HL-60/S4 treated with retinoic acid at 250 ng/mL for 4 days and 3 days (cell line): ENCODE results near the gene KRT15.

Experiments
- in situ Hi-C: fragments of 300-500 bp; cut with MboI; formaldehyde crosslinking; loops from 2 replicates; pipeline ENCODE4 v1.7.0; 2022; ENCODE audit warnings: low sequenced_read_pairs

The KRT15 gene

GRCh38 chr17:41527063-41528023 lies 8.7 kb upstream of the KRT15 start:
- in situ Hi-C loops: no loop called here

- in situ Hi-C loops: no loop called here
Observed at GRCh38 chr17:41524261-41524660, 5.6 kb upstream of the KRT15 start.

- in situ Hi-C loops: no loop called here
Observed at GRCh38 chr17:41523787-41524186, 5.1 kb upstream of the KRT15 start.

GRCh38 chr17:41523225-41523593 lies 4.5 kb upstream of the KRT15 start:
- in situ Hi-C loops: no loop called here

GRCh38 chr17:41522301-41523224 lies 3.9 kb upstream of the KRT15 start:
- in situ Hi-C loops: no loop called here

- in situ Hi-C loops: no loop called here
Observed at GRCh38 chr17:41521574-41522261, 3.0 kb upstream of the KRT15 start.

GRCh38 chr17:41520821-41521521 lies 2.3 kb upstream of the KRT15 start:
- in situ Hi-C loops: no loop called here

- in situ Hi-C loops: no loop called here
Observed at GRCh38 chr17:41519501-41520224, 973 bp upstream of the KRT15 start.

- in situ Hi-C loops: no loop called here
Observed at GRCh38 chr17:41518031-41518430, 659 bp downstream of the KRT15 start.

GRCh38 chr17:41516830-41517283 lies 1.8 kb downstream of the KRT15 start:
- in situ Hi-C loops: no loop called here

- in situ Hi-C loops: no loop called here
Observed at GRCh38 chr17:41516147-41516829, 2.4 kb downstream of the KRT15 start.

- in situ Hi-C loops: no loop called here
Observed at GRCh38 chr17:41513168-41513547, 5.5 kb downstream of the KRT15 start.

- in situ Hi-C loops: no loop called here
Observed at GRCh38 chr17:41512546-41513167, 6.0 kb downstream of the KRT15 start.

GRCh38 chr17:41511716-41512115 lies 7.0 kb downstream of the KRT15 start:
- in situ Hi-C loops: no loop called here

- in situ Hi-C loops: no loop called here
Observed at GRCh38 chr17:41511116-41511515, 7.6 kb downstream of the KRT15 start.

GRCh38 chr17:41510251-41511065 lies 8.2 kb downstream of the KRT15 start:
- in situ Hi-C loops: no loop called here

- in situ Hi-C loops: no loop called here
Observed at GRCh38 chr17:41507315-41507880, 11.3 kb downstream of the KRT15 start.
